ENCODE results near the gene NCBP1.

Gene NCBP1

GRCh38 chr9:97638666-97639065 lies 5.0 kb downstream of the NCBP1 start:
- no peaks in the 10 kb centered on the region for H3K9me3 Mint-ChIP-seq
- H3K4me3 Mint-ChIP-seq, result peak overlapping the region; percentile 11
- peaks cover 17% of the 10 kb centered on the region for H3K36me3 Mint-ChIP-seq
- H3K4me1 Mint-ChIP-seq, result peaks cover 66% of the 10 kb centered on the region
- peak overlapping the region; percentile 30 for H3K27ac Mint-ChIP-seq
- H3K27me3 Mint-ChIP-seq, result no peaks in the 10 kb centered on the region

- no peaks in the 10 kb centered on the region for H3K9me3 Mint-ChIP-seq
- H3K36me3 Mint-ChIP-seq, result peaks cover 15% of the 10 kb centered on the region
- no peak overlapping the region for H3K27ac Mint-ChIP-seq
- peaks cover 61% of the 10 kb centered on the region for H3K4me1 Mint-ChIP-seq
- H3K27me3 Mint-ChIP-seq, result no peaks in the 10 kb centered on the region
- peak overlapping the region; percentile 7 for H3K4me3 Mint-ChIP-seq
Measured at GRCh38 chr9:97640325-97640724, 6.7 kb downstream of the NCBP1 start.

GRCh38 chr9:97645720-97646119 lies 12.1 kb downstream of the NCBP1 start:
- Mint-ChIP-seq H3K27me3 (no peaks in the 10 kb centered on the region), H3K4me3 (no peak overlapping the region), H3K9me3 (no peaks in the 10 kb centered on the region), H3K27ac (no peak overlapping the region), H3K36me3 (peaks cover 13% of the 10 kb centered on the region), H3K4me1 (peaks cover 15% of the 10 kb centered on the region)

GRCh38 chr9:97647996-97648395 lies 14.4 kb downstream of the NCBP1 start:
- no peak overlapping the region for H3K27ac Mint-ChIP-seq
- H3K27me3 Mint-ChIP-seq, result no peaks in the 10 kb centered on the region
- H3K9me3 Mint-ChIP-seq, result no peaks in the 10 kb centered on the region
- peaks cover 10% of the 10 kb centered on the region for H3K4me1 Mint-ChIP-seq
- H3K4me3 Mint-ChIP-seq, result no peak overlapping the region
- peaks cover 13% of the 10 kb centered on the region for H3K36me3 Mint-ChIP-seq

- Mint-ChIP-seq H3K27me3 (no peaks in the 10 kb centered on the region), H3K4me1 (no peaks in the 10 kb centered on the region), H3K9me3 (no peaks in the 10 kb centered on the region), H3K36me3 (peaks cover 23% of the 10 kb centered on the region), H3K27ac (no peak overlapping the region), H3K4me3 (no peak overlapping the region)
Measured at GRCh38 chr9:97651646-97652045, 18.0 kb downstream of the NCBP1 start.

GRCh38 chr9:97658707-97659106 lies 25.1 kb downstream of the NCBP1 start:
- Mint-ChIP-seq H3K27ac (peak overlapping the region; percentile 21), H3K4me1 (peaks cover 9% of the 10 kb centered on the region), H3K4me3 (no peak overlapping the region), H3K27me3 (no peaks in the 10 kb centered on the region), H3K9me3 (no peaks in the 10 kb centered on the region), H3K36me3 (peaks cover 30% of the 10 kb centered on the region)

GRCh38 chr9:97659771-97660170 lies 26.1 kb downstream of the NCBP1 start:
- H3K36me3 Mint-ChIP-seq, result peaks cover 32% of the 10 kb centered on the region
- peaks cover 14% of the 10 kb centered on the region for H3K4me1 Mint-ChIP-seq
- H3K27me3 Mint-ChIP-seq, result no peaks in the 10 kb centered on the region
- H3K4me3 Mint-ChIP-seq, result no peak overlapping the region
- no peaks in the 10 kb centered on the region for H3K9me3 Mint-ChIP-seq
- H3K27ac Mint-ChIP-seq, result no peak overlapping the region

GRCh38 chr9:97660340-97660739 lies 26.7 kb downstream of the NCBP1 start:
- Mint-ChIP-seq H3K27ac (no peak overlapping the region), H3K9me3 (no peaks in the 10 kb centered on the region), H3K4me1 (peaks cover 16% of the 10 kb centered on the region), H3K36me3 (peaks cover 32% of the 10 kb centered on the region), H3K4me3 (no peak overlapping the region), H3K27me3 (no peaks in the 10 kb centered on the region)

GRCh38 chr9:97660847-97661246 lies 27.2 kb downstream of the NCBP1 start:
- H3K4me1 Mint-ChIP-seq, result peaks cover 21% of the 10 kb centered on the region
- peaks cover 30% of the 10 kb centered on the region for H3K36me3 Mint-ChIP-seq
- H3K9me3 Mint-ChIP-seq, result no peaks in the 10 kb centered on the region
- H3K4me3 Mint-ChIP-seq, result no peak overlapping the region
- H3K27me3 Mint-ChIP-seq, result no peaks in the 10 kb centered on the region
- peak overlapping the region; percentile 32 for H3K27ac Mint-ChIP-seq

- H3K27me3 Mint-ChIP-seq, result no peaks in the 10 kb centered on the region
- no peaks in the 10 kb centered on the region for H3K9me3 Mint-ChIP-seq
- H3K36me3 Mint-ChIP-seq, result peaks cover 20% of the 10 kb centered on the region
- H3K4me1 Mint-ChIP-seq, result peaks cover 37% of the 10 kb centered on the region
- H3K27ac Mint-ChIP-seq, result peak overlapping the region; percentile 86
- no peak overlapping the region for H3K4me3 Mint-ChIP-seq
Measured at GRCh38 chr9:97665742-97666141, 32.1 kb downstream of the NCBP1 start.

- Mint-ChIP-seq H3K27ac (peak overlapping the region; percentile 60), H3K27me3 (no peaks in the 10 kb centered on the region), H3K4me1 (peaks cover 37% of the 10 kb centered on the region), H3K36me3 (peaks cover 20% of the 10 kb centered on the region), H3K4me3 (no peak overlapping the region), H3K9me3 (no peaks in the 10 kb centered on the region)
Measured at GRCh38 chr9:97666907-97667686, 33.5 kb downstream of the NCBP1 start.

- Mint-ChIP-seq H3K4me3 (peak overlapping the region; percentile 19), H3K27ac (peak overlapping the region; percentile 87), H3K9me3 (no peaks in the 10 kb centered on the region), H3K27me3 (no peaks in the 10 kb centered on the region), H3K36me3 (peaks cover 23% of the 10 kb centered on the region), H3K4me1 (peaks cover 40% of the 10 kb centered on the region)
Measured at GRCh38 chr9:97668485-97668884, 34.9 kb downstream of the NCBP1 start.

- Mint-ChIP-seq H3K4me1 (peaks cover 31% of the 10 kb centered on the region), H3K9me3 (no peaks in the 10 kb centered on the region), H3K36me3 (peaks cover 19% of the 10 kb centered on the region), H3K27ac (peak overlapping the region; percentile 83), H3K27me3 (no peaks in the 10 kb centered on the region), H3K4me3 (no peak overlapping the region)
Measured at GRCh38 chr9:97670586-97670985, 37.0 kb downstream of the NCBP1 start.

- no peaks in the 10 kb centered on the region for H3K9me3 Mint-ChIP-seq
- peaks cover 13% of the 10 kb centered on the region for H3K36me3 Mint-ChIP-seq
- no peak overlapping the region for H3K4me3 Mint-ChIP-seq
- peaks cover 19% of the 10 kb centered on the region for H3K4me1 Mint-ChIP-seq
- no peak overlapping the region for H3K27ac Mint-ChIP-seq
- H3K27me3 Mint-ChIP-seq, result no peaks in the 10 kb centered on the region
Measured at GRCh38 chr9:97672403-97672802, 38.8 kb downstream of the NCBP1 start.

GRCh38 chr9:97673922-97674321 lies 40.3 kb downstream of the NCBP1 start:
- Mint-ChIP-seq H3K4me3 (no peak overlapping the region), H3K9me3 (no peaks in the 10 kb centered on the region), H3K27ac (peak overlapping the region; percentile 80), H3K27me3 (no peaks in the 10 kb centered on the region), H3K4me1 (peaks cover 17% of the 10 kb centered on the region), H3K36me3 (peaks cover 17% of the 10 kb centered on the region)

GRCh38 chr9:97675655-97676054 lies 42.0 kb downstream of the NCBP1 start:
- Mint-ChIP-seq H3K36me3 (peaks cover 18% of the 10 kb centered on the region), H3K4me1 (peaks cover 28% of the 10 kb centered on the region), H3K27me3 (no peaks in the 10 kb centered on the region), H3K9me3 (no peaks in the 10 kb centered on the region), H3K27ac (peak overlapping the region; percentile 47), H3K4me3 (no peak overlapping the region)

- Mint-ChIP-seq H3K36me3 (peaks cover 12% of the 10 kb centered on the region), H3K27me3 (no peaks in the 10 kb centered on the region), H3K9me3 (no peaks in the 10 kb centered on the region)
Measured at GRCh38 chr9:97682242-97682641, 48.6 kb downstream of the NCBP1 start.

More at GRCh38 chr9:97682242-97682641, 48.6 kb downstream of the NCBP1 start:
- Mint-ChIP-seq H3K27ac (peak overlapping the region; percentile 43), H3K4me1 (peaks cover 31% of the 10 kb centered on the region), H3K4me3 (no peak overlapping the region)
